Mucosa of descending colon (tissue), 3 donors: ENCODE results near the gene RBBP5. TPM values are rescaled to one million over a fixed set of nuclear protein-coding genes. Genes with fewer than 3 reads are reported as not detected.

ENCODE experiments used
- ATAC-seq: fragments of 200-7000 bp; cut with Tn5 transposase; one replicate; pipeline ENCODE4 v1.9.1; 2020; ENCODE audit warnings: mild to moderate bottlenecking, moderate library complexity
- DNase-seq, 3 donors: peaks; one replicate each; pipeline ENCODE4 v3.0.0-alpha.2; 2020
- H3K36me3 ChIP-seq: fragments of 200-600 bp; one replicate; pipeline ENCODE4 v1.8.0; 2021; ENCODE audit warnings: low read depth, mild to moderate bottlenecking
- H3K4me1 ChIP-seq: fragments of 200-600 bp; one replicate; pipeline ENCODE4 v1.8.0; 2021; ENCODE audit warnings: low read depth, mild to moderate bottlenecking
- H3K4me3 ChIP-seq: fragments of 200-600 bp; one replicate; pipeline ENCODE4 v1.8.0; 2021; ENCODE audit warnings: mild to moderate bottlenecking
- H3K9me3 ChIP-seq: fragments of 200-600 bp; one replicate; pipeline ENCODE4 v1.8.0; 2021; ENCODE audit warnings: mild to moderate bottlenecking
- intact Hi-C, 2 donors: fragments of 100-400 bp; cut with DNase I in 1 of 2; cut with micrococcal nuclease in 1 of 2; formaldehyde crosslinking; loops; one replicate each; pipeline versions ENCODE4 v1.11.0 to v1.11.1; 2022; cut with DNase I, micrococcal nuclease
- total RNA-seq, 3 donors: library from RNA; stranded (reverse); fragmentation: NEBNext Ultra II Directional in 2 of 3; extraction: Animal tissue kit (Norgen Biotek cat#: 25700) in 2 of 3; gene quantifications; one replicate each; pipeline versions ENCODE4 v1.2.1 to v1.2.4, GENCODE V29; 2021 to 2023
- TF ChIP-seq, protein P1 (sequence below): fragments of 200-600 bp; IDR thresholded peaks from one replicate; pipeline ENCODE4 v1.8.0; 2022; ENCODE audit warnings: antibody characterized with exemption, mild to moderate bottlenecking
- donor health status: DM: no; HTN: no; CAD: no; lungs with moderate emphysema.
- donor health status: DM: no; HTN: no; CAD: no.
- donor health status: DM: no; HTN: yes; CAD: no.

Gene RBBP5
- total RNA-seq, 3 donors from 2014 or later: 14.7 to 20.5 (median 14.7) TPM

DNA sequence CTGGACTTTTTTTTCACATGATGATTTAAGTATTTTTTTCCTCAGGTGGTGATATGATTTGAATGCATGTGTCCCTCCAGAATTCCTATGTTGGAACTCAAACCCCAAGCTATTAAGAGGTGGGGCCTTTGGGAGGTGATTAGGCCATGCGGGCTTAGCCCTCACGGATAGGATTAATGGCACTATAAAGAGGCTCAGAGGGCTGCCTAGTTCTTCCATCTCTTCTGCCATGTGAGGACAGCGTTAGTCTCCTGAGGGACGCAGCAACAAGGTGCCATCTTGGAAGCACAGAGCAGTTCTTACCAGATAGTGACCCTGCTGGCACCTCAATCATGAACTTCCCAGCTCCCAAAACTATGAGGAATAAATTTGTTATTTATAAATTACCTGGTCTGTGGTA, 18.3 kb upstream of the RBBP5 start:
- intact Hi-C loops: loop anchor here in 1 of 2 donors (10.0 kb wide), 1 partner anchor 115 kb away; no protein-coding TSS in a partner anchor
- TF ChIP-seq, protein P1, sequence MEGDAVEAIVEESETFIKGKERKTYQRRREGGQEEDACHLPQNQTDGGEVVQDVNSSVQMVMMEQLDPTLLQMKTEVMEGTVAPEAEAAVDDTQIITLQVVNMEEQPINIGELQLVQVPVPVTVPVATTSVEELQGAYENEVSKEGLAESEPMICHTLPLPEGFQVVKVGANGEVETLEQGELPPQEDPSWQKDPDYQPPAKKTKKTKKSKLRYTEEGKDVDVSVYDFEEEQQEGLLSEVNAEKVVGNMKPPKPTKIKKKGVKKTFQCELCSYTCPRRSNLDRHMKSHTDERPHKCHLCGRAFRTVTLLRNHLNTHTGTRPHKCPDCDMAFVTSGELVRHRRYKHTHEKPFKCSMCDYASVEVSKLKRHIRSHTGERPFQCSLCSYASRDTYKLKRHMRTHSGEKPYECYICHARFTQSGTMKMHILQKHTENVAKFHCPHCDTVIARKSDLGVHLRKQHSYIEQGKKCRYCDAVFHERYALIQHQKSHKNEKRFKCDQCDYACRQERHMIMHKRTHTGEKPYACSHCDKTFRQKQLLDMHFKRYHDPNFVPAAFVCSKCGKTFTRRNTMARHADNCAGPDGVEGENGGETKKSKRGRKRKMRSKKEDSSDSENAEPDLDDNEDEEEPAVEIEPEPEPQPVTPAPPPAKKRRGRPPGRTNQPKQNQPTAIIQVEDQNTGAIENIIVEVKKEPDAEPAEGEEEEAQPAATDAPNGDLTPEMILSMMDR: no peak
- no peak for ATAC-seq
- H3K4me3 ChIP-seq: no peak overlapping the region
- H3K36me3 ChIP-seq: no peaks in the 10 kb centered on the region
- DNase-seq: no peak
- no peaks in the 10 kb centered on the region for H3K4me1 ChIP-seq
- no peaks in the 10 kb centered on the region for H3K9me3 ChIP-seq

DNA sequence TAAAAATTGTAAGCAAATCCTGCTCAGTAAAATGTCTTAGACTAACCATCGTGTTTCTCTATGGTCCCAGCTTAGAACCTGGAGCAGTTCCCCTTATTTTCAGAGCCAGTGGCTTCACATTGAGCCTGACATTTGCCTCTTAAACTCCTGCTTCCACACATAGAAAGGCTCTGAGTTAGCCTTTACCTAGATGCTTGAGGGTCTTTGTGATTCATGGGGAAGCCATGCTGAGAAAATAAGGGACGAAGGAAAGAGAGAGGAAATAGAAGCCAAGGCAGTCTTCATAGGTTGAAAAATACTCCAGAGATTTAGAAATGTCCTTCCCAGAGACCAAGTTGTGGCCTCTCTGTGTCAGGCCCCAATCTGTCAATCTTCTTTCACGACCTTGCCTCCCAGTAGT, 16.1 kb upstream of the RBBP5 start:
- intact Hi-C loops: no loop called here
- TF ChIP-seq, protein P1: no peak
- ATAC-seq (no peak), DNase-seq (no peak)
- Histone ChIP-seq H3K4me3 (no peak overlapping the region), H3K9me3 (no peaks in the 10 kb centered on the region), H3K36me3 (no peaks in the 10 kb centered on the region), H3K4me1 (no peaks in the 10 kb centered on the region)

DNA sequence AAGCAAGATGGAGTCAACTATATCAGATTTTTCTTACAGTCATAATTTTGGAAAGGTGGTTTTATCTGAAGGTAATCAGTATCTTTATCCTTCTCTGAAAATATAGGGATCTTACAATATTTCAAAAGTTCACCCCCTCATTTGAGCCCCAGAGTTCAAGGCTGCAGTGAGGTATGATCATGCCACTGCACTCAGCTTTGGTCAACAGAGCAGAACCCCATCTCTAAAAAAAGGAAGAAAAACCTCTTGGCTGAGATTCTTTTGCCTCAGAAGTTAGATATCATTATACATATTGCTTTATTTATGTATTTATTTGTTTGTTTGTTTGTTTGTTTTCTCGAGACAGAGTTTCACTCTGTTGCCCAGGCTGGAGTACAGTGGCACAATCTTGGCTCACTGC, 11.5 kb upstream of the RBBP5 start:
- TF ChIP-seq, protein P1: no peak
- no peaks in the 10 kb centered on the region for H3K9me3 ChIP-seq
- no peaks in the 10 kb centered on the region for H3K4me1 ChIP-seq
- ATAC-seq: no peak
- H3K4me3 ChIP-seq: no peak overlapping the region
- no peaks in the 10 kb centered on the region for H3K36me3 ChIP-seq
- intact Hi-C loops: no loop called here
- DNase-seq: no peak

DNA sequence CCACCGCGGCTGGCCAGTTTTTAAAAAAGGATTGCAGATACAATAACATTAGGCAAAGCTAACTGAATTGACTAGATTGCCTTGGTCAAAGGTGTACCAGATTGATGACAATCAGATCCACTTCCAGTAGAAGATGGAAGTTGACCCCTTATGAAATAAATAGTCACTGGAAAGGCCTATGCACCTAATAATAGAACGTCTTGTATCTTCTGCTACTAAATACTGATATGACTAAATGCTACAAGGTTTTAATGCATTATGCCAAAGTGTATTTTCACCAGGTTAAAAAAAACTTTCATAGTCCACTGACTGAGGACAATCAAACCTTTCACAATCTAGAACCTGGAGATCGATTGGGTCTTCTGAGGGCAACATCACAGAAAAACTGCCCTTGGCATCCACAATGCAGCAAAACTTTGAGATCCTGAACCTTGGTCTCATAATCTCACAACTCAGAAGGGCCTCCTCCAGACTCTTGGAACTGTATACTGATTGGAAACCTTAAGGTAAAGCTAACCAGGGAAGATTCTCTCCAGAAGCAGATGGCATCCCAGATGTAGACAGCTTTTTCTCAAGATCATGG, 7.8 kb upstream of the RBBP5 start:
- H3K9me3 ChIP-seq: no peaks in the 10 kb centered on the region
- ATAC-seq: no peak
- no peak for DNase-seq
- H3K4me3 ChIP-seq: no peak overlapping the region
- no peaks in the 10 kb centered on the region for H3K4me1 ChIP-seq
- H3K36me3 ChIP-seq: no peaks in the 10 kb centered on the region
- TF ChIP-seq, protein P1: no peak
- intact Hi-C loops: no loop called here

DNA sequence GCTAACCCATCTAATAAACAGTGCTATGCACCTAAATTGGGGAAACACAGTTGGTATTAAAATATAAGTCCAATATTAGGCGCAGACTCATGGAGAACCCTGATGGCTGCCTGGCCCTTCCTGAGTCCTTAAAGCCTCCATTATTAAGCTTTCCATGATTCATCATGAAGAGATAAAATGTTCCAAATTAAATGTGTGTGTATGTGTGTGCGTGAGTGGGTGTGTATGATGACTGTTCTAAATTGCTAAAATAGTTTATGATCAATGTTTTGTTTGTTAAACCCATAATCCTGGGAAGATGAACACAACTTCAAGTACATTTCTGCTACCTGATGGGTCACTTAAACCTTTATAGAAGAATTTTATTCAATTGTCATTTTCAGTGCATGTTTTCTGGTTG, 6.3 kb upstream of the RBBP5 start:
- H3K4me3 ChIP-seq: no peak overlapping the region
- intact Hi-C loops: no loop called here
- H3K4me1 ChIP-seq: peaks cover under 1% of the 10 kb centered on the region
- no peaks in the 10 kb centered on the region for H3K36me3 ChIP-seq
- DNase-seq: no peak
- TF ChIP-seq, protein P1: no peak
- H3K9me3 ChIP-seq: no peaks in the 10 kb centered on the region
- ATAC-seq: no peak

DNA sequence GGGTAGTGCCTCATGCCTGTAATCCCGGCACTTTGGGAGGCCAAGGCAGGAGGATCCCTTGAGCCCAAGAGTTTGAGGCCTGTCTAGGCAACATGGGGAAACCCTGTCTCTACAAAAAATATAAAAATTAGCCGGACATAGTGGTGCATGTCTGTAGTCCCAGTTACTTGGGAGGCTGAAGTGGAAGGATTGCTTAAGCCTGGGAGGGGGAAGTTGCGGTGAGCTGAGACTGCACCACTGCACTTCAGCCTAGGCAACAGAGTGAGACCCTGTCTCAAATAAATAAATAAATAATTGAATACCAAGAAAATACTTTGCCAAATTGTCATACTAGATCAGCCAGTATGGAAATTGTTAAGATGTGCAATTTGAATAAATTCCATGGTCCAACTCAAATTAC, 5.9 kb upstream of the RBBP5 start:
- intact Hi-C loops: no loop called here
- ATAC-seq: no peak
- Histone ChIP-seq H3K4me3 (no peak overlapping the region), H3K9me3 (no peaks in the 10 kb centered on the region), H3K36me3 (no peaks in the 10 kb centered on the region), H3K4me1 (peaks cover 4% of the 10 kb centered on the region)
- TF ChIP-seq, protein P1: no peak
- DNase-seq: no peak
